Neural cell (in vitro differentiated cells): Measurements from ENCODE around the gene SEC61A1.

ENCODE experiments used
- CTCF ChIP-seq: fragments of 450-650 bp; IDR thresholded peaks from 2 replicates; pipeline ENCODE4 v1.5.1; 2014; ENCODE audit warnings: antibody characterized with exemption, mild to moderate bottlenecking, moderate library complexity; ENCODE audit not compliant: poor library complexity, severe bottlenecking
- EP300 ChIP-seq: fragments of 450-650 bp; conservative IDR thresholded peaks from 2 replicates; pipeline ENCODE4 v1.6.1; 2014; ENCODE audit warnings: antibody characterized with exemption, mild to moderate bottlenecking, moderate library complexity; ENCODE audit not compliant: poor library complexity, severe bottlenecking
- EZH2 ChIP-seq: fragments of 200-600, 300-800 bp; shearing (Covaris generic), sonication (generic); IDR thresholded peaks from 2 replicates; pipeline ENCODE4 v1.6.1; 2014; ENCODE audit warnings: antibody characterized with exemption, low read length, borderline replicate concordance, mild to moderate bottlenecking; ENCODE audit not compliant: insufficient read depth, poor library complexity, severe bottlenecking
- MXI1 ChIP-seq: fragments of 450-650 bp; conservative IDR thresholded peaks from 2 replicates; pipeline ENCODE4 v1.6.1; 2014; ENCODE audit warnings: antibody characterized with exemption, mild to moderate bottlenecking; ENCODE audit not compliant: poor library complexity, severe bottlenecking
- POLR2AphosphoS5 ChIP-seq: IDR thresholded peaks from 2 replicates; pipeline ENCODE4 v1.6.1; 2012
- RAD21 ChIP-seq: fragments of 450-650 bp; conservative IDR thresholded peaks from 2 replicates; pipeline ENCODE4 v1.6.1; 2014; ENCODE audit warnings: antibody characterized with exemption, mild to moderate bottlenecking, moderate library complexity
- REST ChIP-seq: IDR thresholded peaks from 2 replicates; pipeline ENCODE4 v1.6.1; 2012; ENCODE audit warnings: borderline replicate concordance

GRCh38 chr3:128040041-128040440 is 12.2 kb upstream of the SEC61A1 start:
- no peak for TF ChIP-seq CTCF
- no peak for TF ChIP-seq EP300
- no peak for TF ChIP-seq REST
- TF ChIP-seq POLR2AphosphoS5 = no peak
- no peak for TF ChIP-seq EZH2
- TF ChIP-seq MXI1 = no peak
- no peak for TF ChIP-seq RAD21
